Right lobe of liver (tissue), 4 donors: ENCODE data around the gene BCAP29.
A peak's percentile ranks its signal among the peaks of the same experiment; 100 is the strongest.

Experiments
- POLR2A ChIP-seq: fragments of 450-650 bp; IDR thresholded peaks from one replicate; pipeline ENCODE4 v1.6.1; 2017; ENCODE audit warnings: antibody characterized with exemption, mild to moderate bottlenecking
- TF ChIP-seq, protein P1 (sequence below), 4 donors: fragments of 200-600 bp in 3 of 4; fragments of 450-650 bp in 1 of 4; IDR thresholded peaks; one replicate each; pipeline versions ENCODE4 v1.5.1 to v1.8.0; 2016 to 2022; ENCODE audit warnings: antibody characterized with exemption in 4 of 4, mild to moderate bottlenecking in 2 of 4
- donor health status: DM: no; HTN: no; CAD: no.
- donor health status: DM: no; HTN: no; CAD: no.
- donor health status: DM: no; HTN: yes; CAD: no.

DNA sequence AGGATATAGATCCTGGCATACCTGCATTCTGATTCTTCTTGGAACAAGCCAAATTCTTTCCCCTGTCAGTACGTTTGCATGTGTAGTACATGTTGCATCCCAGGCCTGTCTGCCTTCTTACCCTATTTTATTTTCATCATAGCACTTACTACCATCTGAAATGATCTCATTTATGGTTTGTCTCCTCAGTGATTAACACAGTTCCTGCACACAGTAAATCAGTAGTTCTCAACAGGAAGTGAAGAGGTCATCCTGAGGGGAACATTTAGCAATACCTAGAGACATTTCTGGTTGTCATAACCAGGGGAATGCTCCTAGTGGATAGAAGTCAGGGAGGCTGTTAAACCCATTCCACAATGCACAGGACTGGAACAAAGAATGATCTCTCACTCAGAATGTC, 42.4 kb downstream of the BCAP29 start:
- no peak for TF ChIP-seq POLR2A
- TF ChIP-seq, protein P1, sequence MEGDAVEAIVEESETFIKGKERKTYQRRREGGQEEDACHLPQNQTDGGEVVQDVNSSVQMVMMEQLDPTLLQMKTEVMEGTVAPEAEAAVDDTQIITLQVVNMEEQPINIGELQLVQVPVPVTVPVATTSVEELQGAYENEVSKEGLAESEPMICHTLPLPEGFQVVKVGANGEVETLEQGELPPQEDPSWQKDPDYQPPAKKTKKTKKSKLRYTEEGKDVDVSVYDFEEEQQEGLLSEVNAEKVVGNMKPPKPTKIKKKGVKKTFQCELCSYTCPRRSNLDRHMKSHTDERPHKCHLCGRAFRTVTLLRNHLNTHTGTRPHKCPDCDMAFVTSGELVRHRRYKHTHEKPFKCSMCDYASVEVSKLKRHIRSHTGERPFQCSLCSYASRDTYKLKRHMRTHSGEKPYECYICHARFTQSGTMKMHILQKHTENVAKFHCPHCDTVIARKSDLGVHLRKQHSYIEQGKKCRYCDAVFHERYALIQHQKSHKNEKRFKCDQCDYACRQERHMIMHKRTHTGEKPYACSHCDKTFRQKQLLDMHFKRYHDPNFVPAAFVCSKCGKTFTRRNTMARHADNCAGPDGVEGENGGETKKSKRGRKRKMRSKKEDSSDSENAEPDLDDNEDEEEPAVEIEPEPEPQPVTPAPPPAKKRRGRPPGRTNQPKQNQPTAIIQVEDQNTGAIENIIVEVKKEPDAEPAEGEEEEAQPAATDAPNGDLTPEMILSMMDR (IDR thresholded peaks at IDR 0.05) = peak in 1 of 4 donors; percentile 2
